GM12892 (cell line): ENCODE data around the gene C22orf31.

Experiments used
- POLR2A ChIP-seq: IDR thresholded peaks from 2 replicates; pipeline ENCODE4 v1.6.1; 2011; ENCODE audit warnings: low read depth, low read length, control low read depth
- POLR2AphosphoS5 ChIP-seq: IDR thresholded peaks from 2 replicates; pipeline ENCODE4 v1.6.1; 2011; ENCODE audit warnings: low read depth, low read length, control low read depth
- TAF1 ChIP-seq: IDR thresholded peaks from 2 replicates; pipeline ENCODE4 v1.6.1; 2011; ENCODE audit warnings: low read depth, mild to moderate bottlenecking, control low read depth, low read length, borderline replicate concordance

DNA sequence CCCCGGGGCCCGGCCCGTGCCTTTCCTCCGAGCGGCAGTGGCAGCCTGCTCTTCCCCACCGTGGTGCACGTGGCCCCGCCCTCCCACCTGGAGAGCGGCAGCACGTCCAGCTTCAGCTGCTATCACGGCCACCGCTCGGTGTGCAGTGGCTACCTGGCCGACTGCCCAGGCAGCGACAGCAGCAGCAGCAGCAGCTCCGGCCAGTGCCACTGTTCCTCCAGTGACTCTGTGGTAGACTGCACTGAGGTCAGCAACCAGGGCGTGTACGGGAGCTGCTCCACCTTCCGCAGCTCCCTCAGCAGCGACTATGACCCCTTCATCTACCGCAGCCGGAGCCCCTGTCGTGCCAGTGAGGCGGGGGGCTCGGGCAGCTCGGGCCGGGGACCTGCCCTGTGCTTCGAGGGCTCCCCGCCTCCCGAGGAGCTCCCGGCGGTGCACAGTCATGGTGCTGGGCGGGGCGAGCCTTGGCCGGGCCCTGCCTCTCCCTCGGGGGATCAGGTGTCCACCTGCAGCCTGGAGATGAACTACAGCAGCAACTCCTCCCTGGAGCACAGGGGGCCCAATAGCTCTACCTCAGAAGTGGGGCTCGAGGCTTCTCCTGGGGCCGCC lies 11.9 kb downstream of the C22orf31 start:
- TF ChIP-seq POLR2A (no peak), POLR2AphosphoS5 (no peak), TAF1 (no peak)
